ENCODE data around the gene MDM2.

DNA sequence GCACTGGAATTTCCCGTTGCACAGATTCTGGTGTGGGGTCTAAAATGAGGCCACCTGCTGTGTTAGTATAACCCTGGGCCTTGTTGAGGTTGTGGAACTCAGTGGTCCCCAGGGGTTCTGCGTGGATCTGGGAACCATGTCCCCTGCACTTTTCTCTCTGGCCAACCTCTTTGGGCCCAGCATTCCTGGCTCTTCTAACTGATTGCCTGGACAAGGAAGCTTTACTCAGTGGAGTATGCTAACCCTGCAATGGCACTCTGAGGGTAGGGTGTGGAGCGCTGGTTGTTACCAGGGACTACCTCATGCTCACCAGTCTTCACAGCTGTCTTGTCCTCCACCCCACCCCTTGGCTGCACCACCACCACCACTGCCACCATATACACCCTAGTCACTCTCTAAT is 85.8 kb downstream of the MDM2 start:
- no peak for TF ChIP-seq CTCF (IDR thresholded peaks at IDR 0.05; ENCODE audit: low read depth, low read length, poor library complexity, severe bottlenecking)
- no peak for TF ChIP-seq EZH2phosphoT487 (IDR thresholded peaks at IDR 0.05; ENCODE audit: borderline replicate concordance, low read length)
